ENCODE data around the gene PDZD8.

PDZD8 gene

GRCh38 chr10:117318909-117319308, 56.3 kb downstream of the PDZD8 start:
- Histone ChIP-seq H3K9ac (ENCODE audit: low read length) (no peak overlapping the region), H3K4me1 (ENCODE audit: control insufficient read depth, insufficient read depth, low read depth, low read length) (peaks cover 2% of the 10 kb centered on the region), H3K14ac (ENCODE audit: low read length in 2 of 2) (no peak overlapping the region), H4K91ac (ENCODE audit: low read length) (no peak overlapping the region), H3K23ac (ENCODE audit: low read length in 2 of 2) (no peak overlapping the region), H3K4ac (ENCODE audit: low read depth in 1 of 2, low read length in 2 of 2) (no peak overlapping the region), H3K4me2 (ENCODE audit: low read length, poor library complexity, severe bottlenecking) (no peak overlapping the region), H3K4me3 (ENCODE audit: insufficient read depth in 1 of 2, low read depth in 1 of 2, low read length in 2 of 2) (no peak overlapping the region), H2AK5ac (ENCODE audit: low read length, severe bottlenecking) (no peak overlapping the region), H3K18ac (ENCODE audit: low read depth in 1 of 2, low read length in 2 of 2) (no peak overlapping the region), H2BK120ac (ENCODE audit: low read depth, low read length) (no peak overlapping the region), H2BK12ac (ENCODE audit: low read length in 2 of 2) (no peak overlapping the region), H3K36me3 (ENCODE audit: control insufficient read depth in 1 of 2, insufficient read depth in 2 of 2, low read depth in 1 of 2, low read length in 2 of 2) (peaks cover 0 to 29% of the 10 kb centered on the region in 2 experiments), H3K27ac (ENCODE audit: low read length, poor library complexity, severe bottlenecking) (no peak overlapping the region), H2BK5ac (ENCODE audit: low read depth, low read length, poor library complexity, severe bottlenecking) (no peak overlapping the region), H2BK15ac (ENCODE audit: low read depth, poor library complexity, severe bottlenecking) (no peak overlapping the region), H3K9me3 (ENCODE audit: control insufficient read depth, low read length) (no peaks in the 10 kb centered on the region), H2AFZ (ENCODE audit: low read depth, low read length) (no peak overlapping the region), H3K27me3 (ENCODE audit: control insufficient read depth in 1 of 2, insufficient read depth in 1 of 2, low read length in 2 of 2) (no peaks in the 10 kb centered on the region), H4K8ac (ENCODE audit: low read length) (no peak overlapping the region), H3K79me1 (replicated peaks; ENCODE audit: low read length, poor library complexity, severe bottlenecking) (peaks cover 10% of the 10 kb centered on the region)
- DNase-seq: no peak

- H3K14ac ChIP-seq (ENCODE audit: low read length in 2 of 2): no peak overlapping the region
- H3K4me1 ChIP-seq (ENCODE audit: control insufficient read depth, insufficient read depth, low read depth, low read length): no peaks in the 10 kb centered on the region
- no peak overlapping the region for H2AFZ ChIP-seq (ENCODE audit: low read depth, low read length)
- H3K9me3 ChIP-seq (ENCODE audit: control insufficient read depth, low read length): no peaks in the 10 kb centered on the region
- no peak overlapping the region for H3K4me2 ChIP-seq (ENCODE audit: low read length, poor library complexity, severe bottlenecking)
- no peak overlapping the region for H4K8ac ChIP-seq (ENCODE audit: low read length)
- H3K27me3 ChIP-seq (ENCODE audit: control insufficient read depth in 1 of 2, insufficient read depth in 1 of 2, low read length in 2 of 2): no peaks in the 10 kb centered on the region
- H2BK12ac ChIP-seq (ENCODE audit: low read length in 2 of 2): no peak overlapping the region
- no peak overlapping the region for H3K27ac ChIP-seq (ENCODE audit: low read length, poor library complexity, severe bottlenecking)
- H3K36me3 ChIP-seq (ENCODE audit: control insufficient read depth in 1 of 2, insufficient read depth in 2 of 2, low read depth in 1 of 2, low read length in 2 of 2): peaks cover 0 to 43% of the 10 kb centered on the region in 2 experiments
- no peak overlapping the region for H2AK5ac ChIP-seq (ENCODE audit: low read length, severe bottlenecking)
- no peak overlapping the region for H3K18ac ChIP-seq (ENCODE audit: low read depth in 1 of 2, low read length in 2 of 2)
- H3K4ac ChIP-seq (ENCODE audit: low read depth in 1 of 2, low read length in 2 of 2): no peak overlapping the region
- WGBS: 100% methylated on average over 1 of the region's 2 CpGs
- no peak overlapping the region for H2BK5ac ChIP-seq (ENCODE audit: low read depth, low read length, poor library complexity, severe bottlenecking)
- no peak overlapping the region for H2BK120ac ChIP-seq (ENCODE audit: low read depth, low read length)
- no peak overlapping the region for H2BK15ac ChIP-seq (ENCODE audit: low read depth, poor library complexity, severe bottlenecking)
- H4K91ac ChIP-seq (ENCODE audit: low read length): no peak overlapping the region
- peaks cover 12% of the 10 kb centered on the region for H3K79me1 ChIP-seq (replicated peaks; ENCODE audit: low read length, poor library complexity, severe bottlenecking)
- no peak overlapping the region for H3K9ac ChIP-seq (ENCODE audit: low read length)
- no peak overlapping the region for H3K4me3 ChIP-seq (ENCODE audit: insufficient read depth in 1 of 2, low read depth in 1 of 2, low read length in 2 of 2)
- no peak overlapping the region for H3K23ac ChIP-seq (ENCODE audit: low read length in 2 of 2)
- no peak for DNase-seq
Measured at GRCh38 chr10:117316701-117317100, 58.5 kb downstream of the PDZD8 start.

GRCh38 chr10:117313641-117314040, 61.6 kb downstream of the PDZD8 start:
- Histone ChIP-seq H4K91ac (ENCODE audit: low read length) (no peak overlapping the region), H2BK12ac (ENCODE audit: low read length in 2 of 2) (no peak overlapping the region), H4K8ac (ENCODE audit: low read length) (no peak overlapping the region), H2AFZ (ENCODE audit: low read depth, low read length) (no peak overlapping the region), H2AK5ac (ENCODE audit: low read length, severe bottlenecking) (no peak overlapping the region), H2BK120ac (ENCODE audit: low read depth, low read length) (no peak overlapping the region), H3K36me3 (ENCODE audit: control insufficient read depth in 1 of 2, insufficient read depth in 2 of 2, low read depth in 1 of 2, low read length in 2 of 2) (peaks cover 0 to 45% of the 10 kb centered on the region in 2 experiments), H3K4me1 (ENCODE audit: control insufficient read depth, insufficient read depth, low read depth, low read length) (no peaks in the 10 kb centered on the region), H3K18ac (ENCODE audit: low read depth in 1 of 2, low read length in 2 of 2) (no peak overlapping the region), H3K27ac (ENCODE audit: low read length, poor library complexity, severe bottlenecking) (no peak overlapping the region), H2BK5ac (ENCODE audit: low read depth, low read length, poor library complexity, severe bottlenecking) (no peak overlapping the region), H3K9ac (ENCODE audit: low read length) (no peak overlapping the region), H3K79me1 (replicated peaks; ENCODE audit: low read length, poor library complexity, severe bottlenecking) (peaks cover 11% of the 10 kb centered on the region), H3K4me2 (ENCODE audit: low read length, poor library complexity, severe bottlenecking) (no peak overlapping the region), H3K14ac (ENCODE audit: low read length in 2 of 2) (no peak overlapping the region), H3K23ac (ENCODE audit: low read length in 2 of 2) (no peak overlapping the region), H3K4ac (ENCODE audit: low read depth in 1 of 2, low read length in 2 of 2) (no peak overlapping the region), H3K9me3 (ENCODE audit: control insufficient read depth, low read length) (no peaks in the 10 kb centered on the region), H3K4me3 (ENCODE audit: insufficient read depth in 1 of 2, low read depth in 1 of 2, low read length in 2 of 2) (no peak overlapping the region), H2BK15ac (ENCODE audit: low read depth, poor library complexity, severe bottlenecking) (no peak overlapping the region), H3K27me3 (ENCODE audit: control insufficient read depth in 1 of 2, insufficient read depth in 1 of 2, low read length in 2 of 2) (no peaks in the 10 kb centered on the region)
- DNase-seq: no peak
- WGBS: 87% methylated on average over 1 of the region's 1 CpG

- Histone ChIP-seq H3K18ac (ENCODE audit: low read depth in 1 of 2, low read length in 2 of 2) (no peak overlapping the region), H3K27ac (ENCODE audit: low read length, poor library complexity, severe bottlenecking) (no peak overlapping the region), H3K9me3 (ENCODE audit: control insufficient read depth, low read length) (no peaks in the 10 kb centered on the region), H3K14ac (ENCODE audit: low read length in 2 of 2) (no peak overlapping the region), H3K27me3 (ENCODE audit: control insufficient read depth in 1 of 2, insufficient read depth in 1 of 2, low read length in 2 of 2) (no peaks in the 10 kb centered on the region), H4K8ac (ENCODE audit: low read length) (no peak overlapping the region), H2AK5ac (ENCODE audit: low read length, severe bottlenecking) (no peak overlapping the region), H2BK15ac (ENCODE audit: low read depth, poor library complexity, severe bottlenecking) (no peak overlapping the region), H3K4me2 (ENCODE audit: low read length, poor library complexity, severe bottlenecking) (no peak overlapping the region), H4K91ac (ENCODE audit: low read length) (no peak overlapping the region), H3K4ac (ENCODE audit: low read depth in 1 of 2, low read length in 2 of 2) (no peak overlapping the region), H3K23ac (ENCODE audit: low read length in 2 of 2) (no peak overlapping the region), H3K4me3 (ENCODE audit: insufficient read depth in 1 of 2, low read depth in 1 of 2, low read length in 2 of 2) (no peak overlapping the region), H2AFZ (ENCODE audit: low read depth, low read length) (no peak overlapping the region), H3K79me1 (replicated peaks; ENCODE audit: low read length, poor library complexity, severe bottlenecking) (peaks cover 13% of the 10 kb centered on the region), H2BK12ac (ENCODE audit: low read length in 2 of 2) (no peak overlapping the region), H3K4me1 (ENCODE audit: control insufficient read depth, insufficient read depth, low read depth, low read length) (no peaks in the 10 kb centered on the region), H3K9ac (ENCODE audit: low read length) (no peak overlapping the region), H2BK5ac (ENCODE audit: low read depth, low read length, poor library complexity, severe bottlenecking) (no peak overlapping the region), H2BK120ac (ENCODE audit: low read depth, low read length) (no peak overlapping the region), H3K36me3 (ENCODE audit: control insufficient read depth in 1 of 2, insufficient read depth in 2 of 2, low read depth in 1 of 2, low read length in 2 of 2) (peaks cover 0 to 34% of the 10 kb centered on the region in 2 experiments)
- DNase-seq: no peak
- WGBS: 95% methylated on average over 3 of the region's 4 CpGs
Measured at GRCh38 chr10:117312430-117312829, 62.8 kb downstream of the PDZD8 start.

All from mesenchymal stem cell (in vitro differentiated cells and primary cell).